Measurements from ENCODE around the gene CALR.

The CALR gene

DNA sequence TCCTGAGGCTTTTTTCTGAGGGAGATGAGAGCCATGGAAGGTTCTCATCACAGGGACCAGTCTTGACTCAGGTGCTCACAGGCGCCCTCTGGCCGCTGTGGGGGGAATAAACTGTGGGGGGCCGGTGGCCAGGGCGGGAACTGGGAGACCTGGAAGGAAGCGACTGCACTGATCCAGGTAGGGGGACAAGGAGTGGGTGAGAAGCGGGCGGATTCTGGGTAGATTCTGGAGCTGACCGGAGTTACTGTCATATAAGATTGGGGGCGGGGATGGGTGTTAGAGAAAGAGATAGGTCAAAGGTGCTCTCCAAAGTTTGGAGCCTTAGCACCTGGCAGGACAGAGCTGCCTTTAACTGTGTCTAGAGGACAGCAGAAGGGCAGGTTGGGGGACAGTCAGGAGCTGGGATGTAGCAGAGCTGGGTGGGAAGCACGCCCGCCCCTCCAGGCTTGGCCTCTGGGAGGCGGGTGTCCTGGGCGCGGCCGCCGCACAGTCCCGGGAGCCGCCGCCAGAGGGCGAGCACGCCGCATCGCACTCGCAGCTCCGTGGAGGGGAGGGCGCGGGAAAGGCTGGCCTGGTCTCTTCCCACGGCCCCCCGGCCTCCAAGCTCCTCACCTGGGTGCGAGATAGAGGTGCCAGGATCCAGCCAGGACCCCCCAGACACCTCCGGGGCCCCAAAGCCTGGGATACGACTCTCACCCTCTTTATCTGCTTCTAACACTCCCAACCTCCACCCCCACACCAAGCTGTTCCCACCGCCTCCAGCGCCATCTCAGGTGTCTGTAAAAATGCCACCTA, 26.8 kb downstream of the CALR start (continued):
- TF ChIP-seq ZEB2 (tag by site-specific recombination; IDR thresholded peaks at IDR 0.05) (peak; percentile 89), RBAK (tag by site-specific recombination; IDR thresholded peaks at IDR 0.05) (no peak), ZNF76 (tag by site-specific recombination; IDR thresholded peaks at IDR 0.05; ENCODE audit: borderline replicate concordance, low read depth) (peak; percentile 77), ZNF791 (tag by site-specific recombination; IDR thresholded peaks at IDR 0.05) (no peak), ZNF837 (tag by site-specific recombination; IDR thresholded peaks at IDR 0.05) (no peak), ZNF660 (tag by site-specific recombination; IDR thresholded peaks at IDR 0.05) (no peak; the same call in 1 of the 2 replicates), ZNF571 (tag by site-specific recombination; IDR thresholded peaks at IDR 0.05) (no peak), SP3 (tag by site-specific recombination; IDR thresholded peaks at IDR 0.05) (peak; percentile 78), GLIS1 (tag by site-specific recombination; IDR thresholded peaks at IDR 0.05) (peak; percentile 77), REST (tag by site-specific recombination; IDR thresholded peaks at IDR 0.05) (no peak), ZNF174 (tag by site-specific recombination; IDR thresholded peaks at IDR 0.05) (no peak), ZSCAN30 (tag by site-specific recombination; IDR thresholded peaks at IDR 0.05) (peak; percentile 81), ZNF501 (tag by site-specific recombination; IDR thresholded peaks at IDR 0.05) (peak; percentile 59; the same call in 1 of the 2 replicates), PBX3 (CRISPR knock-in tag; IDR thresholded peaks at IDR 0.05) (peak; percentile 32; the same call in 1 of the 2 replicates), ZNF701 (tag by site-specific recombination; IDR thresholded peaks at IDR 0.05) (no peak), ZNF449 (tag by site-specific recombination; IDR thresholded peaks at IDR 0.05) (peak; percentile 23; the same call in 1 of the 2 replicates), ZNF610 (tag by site-specific recombination; IDR thresholded peaks at IDR 0.05; ENCODE audit: borderline replicate concordance) (peak; percentile 53; the same call in 1 of the 2 replicates), ZBTB1 (tag by site-specific recombination; IDR thresholded peaks at IDR 0.05) (0 out of 2 replicates have a peak, but pooled peaks have one; percentile 23), YY1 (tag by site-specific recombination; IDR thresholded peaks at IDR 0.05) (peak; percentile 33; the same call in 1 of the 2 replicates), KLF7 (tag by site-specific recombination; IDR thresholded peaks at IDR 0.05; ENCODE audit: borderline replicate concordance) (no peak; the same call in none of the 2 replicates), ZNF362 (tag by site-specific recombination; IDR thresholded peaks at IDR 0.05) (no peak), ZNF529 (tag by site-specific recombination; IDR thresholded peaks at IDR 0.05; ENCODE audit: insufficient replicate concordance) (no peak), ZNF391 (tag by site-specific recombination; IDR thresholded peaks at IDR 0.05; ENCODE audit: borderline replicate concordance, low read depth) (peak; percentile 24; the same call in 1 of the 2 replicates), ZNF768 (tag by site-specific recombination; IDR thresholded peaks at IDR 0.05) (0 out of 2 replicates have a peak, but pooled peaks have one; percentile 34), ZNF16 (tag by site-specific recombination; IDR thresholded peaks at IDR 0.05; ENCODE audit: low read depth) (peak; percentile 91), ZNF416 (tag by site-specific recombination; IDR thresholded peaks at IDR 0.05) (no peak)
- TF ChIP-seq, protein P1, sequence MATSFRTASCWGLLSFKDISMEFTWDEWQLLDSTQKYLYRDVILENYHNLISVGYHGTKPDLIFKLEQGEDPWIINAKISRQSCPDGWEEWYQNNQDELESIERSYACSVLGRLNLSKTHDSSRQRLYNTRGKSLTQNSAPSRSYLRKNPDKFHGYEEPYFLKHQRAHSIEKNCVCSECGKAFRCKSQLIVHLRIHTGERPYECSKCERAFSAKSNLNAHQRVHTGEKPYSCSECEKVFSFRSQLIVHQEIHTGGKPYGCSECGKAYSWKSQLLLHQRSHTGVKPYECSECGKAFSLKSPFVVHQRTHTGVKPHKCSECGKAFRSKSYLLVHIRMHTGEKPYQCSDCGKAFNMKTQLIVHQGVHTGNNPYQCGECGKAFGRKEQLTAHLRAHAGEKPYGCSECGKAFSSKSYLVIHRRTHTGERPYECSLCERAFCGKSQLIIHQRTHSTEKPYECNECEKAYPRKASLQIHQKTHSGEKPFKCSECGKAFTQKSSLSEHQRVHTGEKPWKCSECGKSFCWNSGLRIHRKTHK (tag by site-specific recombination; IDR thresholded peaks at IDR 0.05) = no peak
- TF ChIP-seq, protein P2, sequence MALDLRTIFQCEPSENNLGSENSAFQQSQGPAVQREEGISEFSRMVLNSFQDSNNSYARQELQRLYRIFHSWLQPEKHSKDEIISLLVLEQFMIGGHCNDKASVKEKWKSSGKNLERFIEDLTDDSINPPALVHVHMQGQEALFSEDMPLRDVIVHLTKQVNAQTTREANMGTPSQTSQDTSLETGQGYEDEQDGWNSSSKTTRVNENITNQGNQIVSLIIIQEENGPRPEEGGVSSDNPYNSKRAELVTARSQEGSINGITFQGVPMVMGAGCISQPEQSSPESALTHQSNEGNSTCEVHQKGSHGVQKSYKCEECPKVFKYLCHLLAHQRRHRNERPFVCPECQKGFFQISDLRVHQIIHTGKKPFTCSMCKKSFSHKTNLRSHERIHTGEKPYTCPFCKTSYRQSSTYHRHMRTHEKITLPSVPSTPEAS (tag by site-specific recombination; IDR thresholded peaks at IDR 0.05) = peak; percentile 47; the same call in 1 of the 2 replicates
